Aortic smooth muscle cell (primary cell): ENCODE results near the gene THSD4. TPM values are rescaled to one million over a fixed set of nuclear protein-coding genes. Genes with fewer than 3 reads are reported as not detected.

ENCODE experiments used
- total RNA-seq: library from RNA; depleted of rRNA; stranded (reverse); fragments of >200 nt; gene quantifications from 2 replicates; pipeline ENCODE4 v1.2.3, GENCODE V29; 2014

THSD4 gene
- total RNA-seq = 21.9 and 24.2 TPM in 2 replicates

GRCh38 chr15:71114887-71115566, at the start of gene THSD4:
Gene THSD4 (plus strand): TSS chr15:71115471.

DNA sequence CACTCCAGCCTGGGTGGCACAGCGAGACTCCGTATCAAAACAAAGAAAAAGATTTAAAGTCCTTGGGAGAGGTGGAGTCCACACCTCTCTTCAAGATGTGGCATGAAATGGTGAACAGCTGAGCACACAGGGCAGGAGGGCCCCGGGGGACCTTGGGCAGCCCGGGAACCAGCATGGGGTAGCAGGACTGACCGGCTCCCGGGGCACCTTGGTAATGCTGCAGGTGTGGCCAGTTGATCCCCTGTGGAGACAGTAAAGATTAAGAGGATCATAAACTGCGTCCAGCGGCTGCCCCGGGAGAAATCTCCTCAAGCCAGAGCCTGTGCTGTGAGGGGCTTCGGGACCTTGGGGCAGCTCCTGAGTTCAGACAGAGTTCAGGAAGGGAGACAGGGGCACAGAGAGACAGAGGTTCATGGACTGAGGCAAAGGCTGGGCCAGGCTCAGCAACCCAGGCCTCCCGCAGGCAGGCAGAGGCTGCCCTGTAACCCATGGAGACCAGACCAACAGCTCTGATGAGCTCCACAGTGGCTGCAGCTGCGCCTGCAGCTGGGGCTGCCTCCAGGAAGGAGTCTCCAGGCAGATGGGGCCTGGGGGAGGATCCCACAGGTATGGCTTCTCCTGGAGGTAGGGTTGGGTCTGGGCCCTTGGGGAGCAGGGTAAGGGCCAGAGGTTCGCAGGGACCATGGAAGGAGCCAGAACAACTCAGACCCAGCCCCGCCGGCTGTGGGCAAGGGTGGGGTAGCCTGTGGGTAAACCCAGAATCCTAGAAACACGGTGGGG, 695.2 kb downstream of the THSD4 start, which contains the start of gene NR2E3:
Gene NR2E3 (plus strand): TSS at position 299 of the 780 bp plus-strand sequence. CDS start 190 bp downstream, at position 489.

Other genes starting within 250 kb of the THSD4 start
- gene THAP10, start 223.0 kb upstream of the THSD4 start, total RNA-seq = 2.0 and 2.1 TPM in 2 replicates
- gene LRRC49, start 222.6 kb upstream of the THSD4 start, total RNA-seq = 25.1 and 28.1 TPM in 2 replicates